Peyer's patch (tissue), 4 donors: ENCODE data around the gene BPIFA2.

Experiments
- CTCF ChIP-seq, 6 experiments: fragments of 450-650 bp in 4 of 6; fragments of 200-600 bp in 2 of 6; sonication (generic) in 1 of 6; IDR thresholded peaks; one replicate each; pipeline ENCODE4 v1.5.1; 2017 to 2019; ENCODE audit warnings: antibody characterized with exemption in 6 of 6, mild to moderate bottlenecking in 3 of 6, moderate library complexity in 1 of 6
- POLR2A ChIP-seq, 2 donors: fragments of 450-650 bp; IDR thresholded peaks; one replicate each; pipeline ENCODE4 v1.5.1; 2017; ENCODE audit warnings: antibody characterized with exemption in 2 of 2, mild to moderate bottlenecking in 2 of 2, moderate library complexity in 2 of 2

- TF ChIP-seq CTCF (IDR thresholded peaks at IDR 0.05) (no peak), POLR2A (IDR thresholded peaks at IDR 0.05) (no peak)
These were observed 8.2 kb upstream of the BPIFA2 start for GRCh38 chr20:33159713-33160112.
